AG09319 (cell line): ENCODE measurements around the gene ITGA3.

ENCODE experiments used
- DNase-seq: peaks from one replicate; pipeline ENCODE4 v3.0.0-alpha.2; 2010; ENCODE audit warnings: low read depth; ENCODE audit errors: extremely low read depth
- TF ChIP-seq, protein P1 (sequence below): IDR thresholded peaks from 2 replicates; pipeline ENCODE4 v1.5.1; 2011; ENCODE audit warnings: low read depth, mild to moderate bottlenecking, inconsistent platforms, low read length, moderate library complexity

The ITGA3 gene

DNA sequence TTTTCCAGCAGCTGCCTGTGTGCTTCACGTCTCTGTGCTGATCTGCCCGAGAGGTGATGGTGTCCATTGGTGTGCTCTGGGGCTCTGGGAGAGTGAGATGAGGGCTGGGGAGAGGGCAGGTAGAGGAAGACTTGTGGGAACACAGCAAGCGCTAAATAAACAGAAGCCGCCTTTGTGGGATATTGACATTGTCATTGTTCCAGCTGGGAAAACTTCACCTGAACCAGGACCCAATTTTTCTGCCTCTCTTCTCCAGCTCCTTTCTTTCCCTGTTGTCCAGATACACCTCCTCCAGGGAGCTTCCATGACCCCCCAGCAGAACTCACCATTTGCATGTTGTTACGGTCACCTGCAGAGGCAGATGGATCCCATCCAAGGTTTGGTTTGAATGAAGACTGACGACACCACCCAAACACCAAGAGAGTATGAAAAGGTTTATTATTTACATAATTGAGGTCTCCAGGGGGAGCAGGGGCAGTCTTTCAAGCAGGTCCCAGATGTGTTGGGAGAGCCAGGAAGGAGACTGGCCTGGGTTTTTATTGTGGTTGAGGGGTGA lies 3.6 kb upstream of the ITGA3 start:
- no peak for DNase-seq
- TF ChIP-seq, protein P1, sequence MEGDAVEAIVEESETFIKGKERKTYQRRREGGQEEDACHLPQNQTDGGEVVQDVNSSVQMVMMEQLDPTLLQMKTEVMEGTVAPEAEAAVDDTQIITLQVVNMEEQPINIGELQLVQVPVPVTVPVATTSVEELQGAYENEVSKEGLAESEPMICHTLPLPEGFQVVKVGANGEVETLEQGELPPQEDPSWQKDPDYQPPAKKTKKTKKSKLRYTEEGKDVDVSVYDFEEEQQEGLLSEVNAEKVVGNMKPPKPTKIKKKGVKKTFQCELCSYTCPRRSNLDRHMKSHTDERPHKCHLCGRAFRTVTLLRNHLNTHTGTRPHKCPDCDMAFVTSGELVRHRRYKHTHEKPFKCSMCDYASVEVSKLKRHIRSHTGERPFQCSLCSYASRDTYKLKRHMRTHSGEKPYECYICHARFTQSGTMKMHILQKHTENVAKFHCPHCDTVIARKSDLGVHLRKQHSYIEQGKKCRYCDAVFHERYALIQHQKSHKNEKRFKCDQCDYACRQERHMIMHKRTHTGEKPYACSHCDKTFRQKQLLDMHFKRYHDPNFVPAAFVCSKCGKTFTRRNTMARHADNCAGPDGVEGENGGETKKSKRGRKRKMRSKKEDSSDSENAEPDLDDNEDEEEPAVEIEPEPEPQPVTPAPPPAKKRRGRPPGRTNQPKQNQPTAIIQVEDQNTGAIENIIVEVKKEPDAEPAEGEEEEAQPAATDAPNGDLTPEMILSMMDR = no peak

GRCh38 chr17:50052822-50053653 lies 2.9 kb upstream of the ITGA3 start:
- TF ChIP-seq, protein P1 = no peak
- DNase-seq = no peak

DNA sequence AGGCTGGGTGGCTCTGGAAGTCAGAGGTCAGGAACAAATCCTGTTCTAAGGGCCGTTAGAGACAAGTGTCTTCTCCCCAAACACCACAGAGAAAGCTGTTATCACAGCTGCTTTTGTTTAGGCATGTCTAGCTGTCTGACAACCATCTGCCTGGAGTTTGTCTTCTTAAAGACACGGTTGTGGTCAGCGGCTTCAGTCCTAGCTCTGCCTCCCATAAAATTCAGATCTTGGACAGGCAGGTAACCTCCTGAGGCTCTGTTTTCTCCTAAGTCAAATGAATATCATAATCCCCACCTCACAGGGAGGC lies 2.3 kb upstream of the ITGA3 start:
- TF ChIP-seq, protein P1 = no peak
- no peak for DNase-seq

DNA sequence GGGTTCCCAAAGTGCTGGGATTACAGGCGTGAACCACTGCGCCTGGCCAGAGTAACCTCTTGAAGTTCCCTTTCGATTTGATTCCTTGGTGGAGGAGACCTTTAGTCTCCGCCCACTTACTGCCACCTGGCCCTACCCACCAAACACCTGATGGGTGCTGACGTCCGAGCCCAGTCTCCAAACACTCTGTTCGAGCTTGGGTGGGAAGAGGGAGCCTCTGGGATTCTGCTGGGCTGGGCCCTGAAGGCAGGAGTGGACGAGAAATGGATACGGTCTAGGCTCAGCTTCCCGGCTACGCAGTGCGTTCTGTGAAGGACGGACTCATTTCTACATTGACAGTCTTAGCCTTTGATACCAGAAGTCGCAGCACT lies 870 bp upstream of the ITGA3 start:
- no peak for DNase-seq
- TF ChIP-seq, protein P1 = no peak

- TF ChIP-seq, protein P1 = peak; percentile 59
- no peak for DNase-seq
Measured at GRCh38 chr17:50056217-50056960, 479 bp downstream of the ITGA3 start.

- TF ChIP-seq, protein P1 = no peak
- DNase-seq = no peak
Measured at GRCh38 chr17:50056961-50057330, 1.0 kb downstream of the ITGA3 start.

DNA sequence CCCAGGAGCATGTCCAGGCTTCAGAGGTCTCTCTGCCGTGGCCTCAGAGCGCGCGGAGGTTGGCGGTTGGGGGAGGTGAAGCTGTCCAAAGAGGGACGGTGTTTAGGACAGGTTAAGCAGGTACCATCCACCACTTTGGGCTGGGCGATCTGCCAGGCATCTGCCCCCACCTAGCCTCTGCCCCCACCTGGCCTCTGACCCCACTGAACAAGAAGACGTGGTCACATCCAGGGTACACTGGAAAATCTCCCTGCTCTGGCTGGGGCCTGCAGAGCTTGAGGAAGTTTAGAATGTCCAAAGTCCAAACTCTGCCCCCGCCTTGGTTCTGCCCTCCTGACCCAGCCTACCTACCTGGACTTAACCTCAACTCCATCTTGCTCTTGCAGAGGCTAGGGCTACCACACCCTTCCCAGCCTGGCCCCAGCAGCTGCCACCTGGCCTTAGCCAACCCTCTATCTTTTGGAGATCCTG lies 1.6 kb downstream of the ITGA3 start:
- DNase-seq = no peak
- TF ChIP-seq, protein P1 = no peak
